Subcutaneous abdominal adipose tissue (tissue), 5 donors: ENCODE measurements around the gene GALM.
"Not testable (repeated sequence)": the region's sequence is repeated elsewhere in the genome, so short reads cannot be mapped to it uniquely, and the experiment has no call there.

Experiments
- H3K27ac ChIP-seq: one replicate; pipeline ENCODE4 v1.7.0; 2013; ENCODE audit warnings: low read depth, mild to moderate bottlenecking, inconsistent platforms, low read length, moderate library complexity
- H3K27me3 ChIP-seq, 5 donors: one replicate each; pipeline ENCODE4 v1.7.0; 2013; ENCODE audit warnings: low read length in 5 of 5, inconsistent platforms in 1 of 5; ENCODE audit not compliant: control insufficient read depth in 5 of 5, insufficient read depth in 4 of 5
- H3K36me3 ChIP-seq, 5 donors: one replicate each; pipeline ENCODE4 v1.7.0; 2013; ENCODE audit warnings: low read length in 5 of 5; ENCODE audit not compliant: control insufficient read depth in 5 of 5, insufficient read depth in 5 of 5
- H3K4me1 ChIP-seq, 5 donors: one replicate each; pipeline ENCODE4 v1.7.0; 2013; ENCODE audit warnings: low read length in 5 of 5, mild to moderate bottlenecking in 3 of 5, moderate library complexity in 1 of 5; ENCODE audit not compliant: control insufficient read depth in 5 of 5, insufficient read depth in 5 of 5
- H3K4me3 ChIP-seq, 5 donors: one replicate each; pipeline ENCODE4 v1.7.0; 2013; ENCODE audit warnings: low read length in 5 of 5, low read depth in 1 of 5
- H3K9ac ChIP-seq, 5 donors: one replicate each; pipeline ENCODE4 v1.7.0; 2013; ENCODE audit warnings: low read length in 5 of 5, mild to moderate bottlenecking in 4 of 5, moderate library complexity in 3 of 5
- H3K9me3 ChIP-seq, 5 donors: one replicate each; pipeline ENCODE4 v1.7.0; 2013; ENCODE audit warnings: low read length in 5 of 5; ENCODE audit not compliant: control insufficient read depth in 5 of 5
- donor health status: healthy.
- donor health status: healthy.
- donor health status: healthy.
- donor health status: healthy.
- donor health status: healthy.

The GALM gene

GRCh38 chr2:38672445-38673391 lies 6.8 kb downstream of the GALM start:
- H3K4me1 ChIP-seq = peaks cover 0 to 5% (median 0%) of the 10 kb centered on the region in 5 donors
- H3K9ac ChIP-seq = no peak overlapping the region
- H3K27me3 ChIP-seq = no peaks in the 10 kb centered on the region
- peaks cover 0 to 20% (median 17%) of the 10 kb centered on the region in 5 donors for H3K36me3 ChIP-seq
- no peak overlapping the region for H3K27ac ChIP-seq
- no peak overlapping the region for H3K4me3 ChIP-seq
- no peaks in the 10 kb centered on the region for H3K9me3 ChIP-seq

- Histone ChIP-seq H3K4me3 (no peak overlapping the region), H3K36me3 (peaks cover 4 to 48% (median 35%) of the 10 kb centered on the region in 5 donors), H3K27ac (no peak overlapping the region), H3K4me1 (no peaks in the 10 kb centered on the region), H3K9me3 (no peaks in the 10 kb centered on the region), H3K9ac (no peak overlapping the region), H3K27me3 (no peaks in the 10 kb centered on the region)
These were observed 10.8 kb downstream of the GALM start for GRCh38 chr2:38676681-38677080.

GRCh38 chr2:38680868-38681267 lies 15.0 kb downstream of the GALM start:
- H3K4me1 ChIP-seq, H3K9me3 ChIP-seq, H3K27me3 ChIP-seq, H3K27ac ChIP-seq, H3K4me3 ChIP-seq, H3K9ac ChIP-seq: not testable (repeated sequence)
- peaks cover 4 to 56% (median 40%) of the 10 kb centered on the region in 5 donors for H3K36me3 ChIP-seq

GRCh38 chr2:38682008-38682575 lies 16.2 kb downstream of the GALM start:
- H3K27me3 ChIP-seq = no peaks in the 10 kb centered on the region
- H3K4me1 ChIP-seq = no peaks in the 10 kb centered on the region
- no peak overlapping the region for H3K4me3 ChIP-seq
- no peak overlapping the region for H3K27ac ChIP-seq
- H3K9me3 ChIP-seq = no peaks in the 10 kb centered on the region
- H3K9ac ChIP-seq = no peak overlapping the region
- peaks cover 7 to 51% (median 36%) of the 10 kb centered on the region in 5 donors for H3K36me3 ChIP-seq

GRCh38 chr2:38682620-38683019 lies 16.7 kb downstream of the GALM start:
- peaks cover 7 to 48% (median 31%) of the 10 kb centered on the region in 5 donors for H3K36me3 ChIP-seq
- H3K4me3 ChIP-seq, H3K9me3 ChIP-seq, H3K27ac ChIP-seq, H3K9ac ChIP-seq, H3K27me3 ChIP-seq, H3K4me1 ChIP-seq: not testable (repeated sequence)

- Histone ChIP-seq H3K4me3 (no peak overlapping the region), H3K4me1 (no peaks in the 10 kb centered on the region), H3K36me3 (peaks cover 7 to 43% (median 25%) of the 10 kb centered on the region in 5 donors), H3K9ac (no peak overlapping the region), H3K27ac (no peak overlapping the region), H3K27me3 (no peaks in the 10 kb centered on the region), H3K9me3 (no peaks in the 10 kb centered on the region)
These were observed 17.9 kb downstream of the GALM start for GRCh38 chr2:38683766-38684165.

GRCh38 chr2:38685116-38685735 lies 19.3 kb downstream of the GALM start:
- Histone ChIP-seq H3K4me1 (no peaks in the 10 kb centered on the region), H3K27ac (no peak overlapping the region), H3K4me3 (no peak overlapping the region), H3K27me3 (no peaks in the 10 kb centered on the region), H3K36me3 (peaks cover 7 to 36% (median 23%) of the 10 kb centered on the region in 5 donors), H3K9me3 (no peaks in the 10 kb centered on the region), H3K9ac (no peak overlapping the region)

GRCh38 chr2:38690499-38691420 lies 24.8 kb downstream of the GALM start:
- Histone ChIP-seq H3K27me3 (no peaks in the 10 kb centered on the region), H3K9me3 (no peaks in the 10 kb centered on the region), H3K27ac (no peak overlapping the region), H3K9ac (no peak overlapping the region), H3K36me3 (peaks cover 3 to 26% (median 10%) of the 10 kb centered on the region in 5 donors), H3K4me1 (peaks cover 0 to 3% (median 0%) of the 10 kb centered on the region in 5 donors), H3K4me3 (no peak overlapping the region)

- peaks cover 0 to 20% (median 4%) of the 10 kb centered on the region in 5 donors for H3K36me3 ChIP-seq
- H3K4me1 ChIP-seq = peaks cover 0 to 3% (median 0%) of the 10 kb centered on the region in 5 donors
- H3K9me3 ChIP-seq = no peaks in the 10 kb centered on the region
- no peak overlapping the region for H3K9ac ChIP-seq
- H3K4me3 ChIP-seq = no peak overlapping the region
- no peaks in the 10 kb centered on the region for H3K27me3 ChIP-seq
- H3K27ac ChIP-seq = no peak overlapping the region
These were observed 26.1 kb downstream of the GALM start for GRCh38 chr2:38691994-38692393.
